Stimulated activated naive CD8-positive, alpha-beta T cell treated with anti-CD3 and anti-CD28 coated beads, Interleukin-15, Interleukin-2, amounts not matched to agents 100 U/mL and 50 U/mL, for 24 hours (primary cell): ENCODE measurements around the gene MUC13.

Experiments
- ATAC-seq: fragments of 150-1000 bp; cut with Tn5 transposase; one replicate; pipeline ENCODE4 v1.10.0; 2021
- DNase-seq: peaks from one replicate; pipeline ENCODE4 v3.0.0; 2021

MUC13 gene

GRCh38 chr3:124873226-124873625 lies 61.3 kb downstream of the MUC13 start:
- ATAC-seq (no peak), DNase-seq (no peak)

- no peak for DNase-seq
- no peak for ATAC-seq
These were observed 67.0 kb downstream of the MUC13 start for GRCh38 chr3:124867511-124867910.

- DNase-seq: no peak
These were observed 72.5 kb downstream of the MUC13 start for GRCh38 chr3:124862006-124862405.

GRCh38 chr3:124861041-124861440 lies 73.5 kb downstream of the MUC13 start:
- DNase-seq (no peak), ATAC-seq (no peak)

More at GRCh38 chr3:124862006-124862405, 72.5 kb downstream of the MUC13 start:
- ATAC-seq: no peak

GRCh38 chr3:124860599-124860998 lies 74.0 kb downstream of the MUC13 start:
- ATAC-seq: no peak
- DNase-seq: no peak

- no peak for ATAC-seq
- no peak for DNase-seq
These were observed 75.5 kb downstream of the MUC13 start for GRCh38 chr3:124859025-124859424.

GRCh38 chr3:124858275-124858674 lies 76.3 kb downstream of the MUC13 start:
- ATAC-seq (no peak), DNase-seq (no peak)

GRCh38 chr3:124856677-124857076 lies 77.9 kb downstream of the MUC13 start:
- ATAC-seq: no peak
- DNase-seq: no peak
